Melanocyte of skin (primary cell): ENCODE data around the gene WFIKKN2. TPM values are rescaled to one million over a fixed set of nuclear protein-coding genes. Genes with fewer than 3 reads are reported as not detected.

Source experiments
- small RNA-seq, 2 donors: library from RNA; depleted of rRNA; stranded (forward); fragments of <200 nt; gene quantifications; one replicate each; pipeline ENCODE3, GENCODE V24; 2012
- total RNA-seq, 2 donors: library from RNA; depleted of rRNA; stranded (reverse); fragments of >200 nt; gene quantifications; 2 replicates each; pipeline ENCODE4 v1.2.3, GENCODE V29; 2012

The WFIKKN2 gene, protein sequence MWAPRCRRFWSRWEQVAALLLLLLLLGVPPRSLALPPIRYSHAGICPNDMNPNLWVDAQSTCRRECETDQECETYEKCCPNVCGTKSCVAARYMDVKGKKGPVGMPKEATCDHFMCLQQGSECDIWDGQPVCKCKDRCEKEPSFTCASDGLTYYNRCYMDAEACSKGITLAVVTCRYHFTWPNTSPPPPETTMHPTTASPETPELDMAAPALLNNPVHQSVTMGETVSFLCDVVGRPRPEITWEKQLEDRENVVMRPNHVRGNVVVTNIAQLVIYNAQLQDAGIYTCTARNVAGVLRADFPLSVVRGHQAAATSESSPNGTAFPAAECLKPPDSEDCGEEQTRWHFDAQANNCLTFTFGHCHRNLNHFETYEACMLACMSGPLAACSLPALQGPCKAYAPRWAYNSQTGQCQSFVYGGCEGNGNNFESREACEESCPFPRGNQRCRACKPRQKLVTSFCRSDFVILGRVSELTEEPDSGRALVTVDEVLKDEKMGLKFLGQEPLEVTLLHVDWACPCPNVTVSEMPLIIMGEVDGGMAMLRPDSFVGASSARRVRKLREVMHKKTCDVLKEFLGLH
- not detected for total RNA-seq

GRCh38 chr17:50835301-50836234 is at the start of gene WFIKKN2:
WFIKKN2 (plus strand) TSS chr17:50835586; CDS start chr17:50835938, 352 bp downstream.

DNA sequence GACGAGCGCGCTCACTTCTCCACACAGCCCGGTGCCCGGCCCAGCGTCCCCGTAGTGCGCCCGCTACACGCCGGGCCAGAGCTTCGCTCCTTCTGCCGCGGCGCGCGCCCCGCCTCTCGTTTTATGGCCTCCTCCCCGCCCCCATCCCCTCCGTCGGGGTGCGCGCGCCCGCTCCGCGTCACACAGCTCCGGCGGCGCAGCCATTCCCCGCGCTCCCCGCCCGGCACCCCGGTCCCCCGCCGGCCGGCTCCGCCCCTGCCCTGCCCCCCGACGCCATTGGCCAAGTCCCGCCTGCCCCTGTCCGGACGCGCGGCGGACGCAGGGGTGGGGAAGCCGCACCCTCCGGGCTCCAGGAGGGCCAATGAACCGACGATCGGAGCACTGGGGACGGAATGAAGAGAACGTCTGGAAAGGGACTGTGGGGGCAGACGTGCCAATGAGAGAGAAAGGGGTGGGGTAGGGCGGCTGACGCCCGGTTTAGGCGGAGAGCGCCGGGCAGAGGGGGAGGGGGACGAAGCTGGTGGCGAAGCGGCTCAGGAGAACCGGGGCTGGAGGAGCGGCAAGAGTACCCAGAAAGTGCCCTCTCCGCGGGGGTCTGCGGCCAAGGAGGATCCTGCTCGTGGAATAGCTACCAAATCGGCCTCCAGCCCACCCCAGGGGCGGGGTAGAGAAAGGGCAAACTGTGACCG is 31.0 kb downstream of the WFIKKN2 start, which contains the start of gene TOB1:
Gene TOB1 (minus strand): TSS at position 94 of the 689 bp plus-strand sequence. CDS start 2,337 bp downstream, outside the sequence.

Small RNA genes within 50 kb of the gene (small RNA-seq; reads per million reads assigned to genes)
- 0 reads per million in 2 donors for gene AC005921.1

Other genes starting within 250 kb of the WFIKKN2 start
- under 1 TPM in 1 of 2 donors, not detected in 1; 0.67 TPM for gene ABCC3, start 200.7 kb upstream of the WFIKKN2 start, total RNA-seq
- gene ANKRD40, start 127.7 kb upstream of the WFIKKN2 start, total RNA-seq, result 10 to 100 TPM; 47.1 to 49.3 TPM
- gene LUC7L3, start 116.0 kb upstream of the WFIKKN2 start, total RNA-seq, result 10 to 100 TPM; 13.7 to 18.9 TPM
- gene ANKRD40CL, start 68.1 kb upstream of the WFIKKN2 start, total RNA-seq, result not detected
- 10 to 100 TPM; 24.0 to 39.9 TPM for gene TOB1, start 30.8 kb downstream of the WFIKKN2 start, total RNA-seq